Activated naive CD8-positive, alpha-beta T cell treated with anti-CD3 and anti-CD28 coated beads for 36 hours (primary cell): ENCODE results near the gene PBX1. TPM values are rescaled to one million over a fixed set of nuclear protein-coding genes. Genes with fewer than 3 reads are reported as not detected.

Experiments used
- DNase-seq: peaks from one replicate; pipeline ENCODE4 v3.0.0; 2021
- H3K27ac Mint-ChIP-seq: one replicate; pipeline ENCODE4 v1.8.0; 2022; ENCODE audit warnings: mild to moderate bottlenecking, moderate library complexity, mixed read lengths
- H3K27me3 Mint-ChIP-seq: one replicate; pipeline ENCODE4 v1.8.0; 2022; ENCODE audit warnings: mild to moderate bottlenecking, mixed read lengths
- H3K36me3 Mint-ChIP-seq: one replicate; pipeline ENCODE4 v1.8.0; 2021; ENCODE audit warnings: mild to moderate bottlenecking, mixed read lengths
- H3K4me1 Mint-ChIP-seq: one replicate; pipeline ENCODE4 v1.8.0; 2021; ENCODE audit warnings: mixed read lengths
- H3K4me3 Mint-ChIP-seq: one replicate; pipeline ENCODE4 v1.8.0; 2022; ENCODE audit warnings: mild to moderate bottlenecking, moderate library complexity, mixed read lengths
- H3K9me3 Mint-ChIP-seq: one replicate; pipeline ENCODE4 v1.8.0; 2022; ENCODE audit warnings: mixed read lengths
- total RNA-seq, 2 experiments: library from RNA; stranded (reverse); gene quantifications; one replicate each; pipeline ENCODE4 v1.2.3, GENCODE V29; 2021

PBX1 gene
- total RNA-seq, 2 experiments from 2014 or later: 0.04 TPM; not detected in 1

- Mint-ChIP-seq H3K9me3 (no peaks in the 10 kb centered on the region), H3K27me3 (peaks cover 3% of the 10 kb centered on the region), H3K27ac (no peak overlapping the region), H3K4me3 (no peak overlapping the region), H3K4me1 (no peaks in the 10 kb centered on the region), H3K36me3 (no peaks in the 10 kb centered on the region)
- DNase-seq: no peak
These were observed 71.8 kb downstream of the PBX1 start for GRCh38 chr1:164630626-164631396.

- Mint-ChIP-seq H3K9me3 (no peaks in the 10 kb centered on the region), H3K36me3 (no peaks in the 10 kb centered on the region), H3K27ac (no peak overlapping the region), H3K4me1 (no peaks in the 10 kb centered on the region), H3K4me3 (no peak overlapping the region), H3K27me3 (peaks cover 3% of the 10 kb centered on the region)
- DNase-seq: no peak
These were observed 72.8 kb downstream of the PBX1 start for GRCh38 chr1:164631751-164632150.

GRCh38 chr1:164633997-164634396 is 75.0 kb downstream of the PBX1 start:
- Mint-ChIP-seq H3K4me3 (no peak overlapping the region), H3K27me3 (peaks cover 3% of the 10 kb centered on the region), H3K4me1 (no peaks in the 10 kb centered on the region)

GRCh38 chr1:164635059-164635802 is 76.2 kb downstream of the PBX1 start:
- Mint-ChIP-seq H3K27me3 (peaks cover 3% of the 10 kb centered on the region), H3K9me3 (no peaks in the 10 kb centered on the region), H3K36me3 (no peaks in the 10 kb centered on the region), H3K27ac (no peak overlapping the region), H3K4me1 (no peaks in the 10 kb centered on the region), H3K4me3 (no peak overlapping the region)
- DNase-seq: no peak

More at GRCh38 chr1:164633997-164634396, 75.0 kb downstream of the PBX1 start:
- no peak for DNase-seq
- no peaks in the 10 kb centered on the region for H3K36me3 Mint-ChIP-seq
- no peaks in the 10 kb centered on the region for H3K9me3 Mint-ChIP-seq
- H3K27ac Mint-ChIP-seq: no peak overlapping the region

- no peaks in the 10 kb centered on the region for H3K4me1 Mint-ChIP-seq
- DNase-seq: no peak
- no peak overlapping the region for H3K4me3 Mint-ChIP-seq
- no peaks in the 10 kb centered on the region for H3K36me3 Mint-ChIP-seq
- no peaks in the 10 kb centered on the region for H3K9me3 Mint-ChIP-seq
- peaks cover 3% of the 10 kb centered on the region for H3K27me3 Mint-ChIP-seq
- H3K27ac Mint-ChIP-seq: no peak overlapping the region
These were observed 77.1 kb downstream of the PBX1 start for GRCh38 chr1:164635803-164636731.

GRCh38 chr1:164636757-164637156 is 77.8 kb downstream of the PBX1 start:
- Mint-ChIP-seq H3K36me3 (no peaks in the 10 kb centered on the region), H3K4me1 (no peaks in the 10 kb centered on the region), H3K27ac (no peak overlapping the region), H3K27me3 (peaks cover 3% of the 10 kb centered on the region), H3K9me3 (no peaks in the 10 kb centered on the region), H3K4me3 (no peak overlapping the region)
- no peak for DNase-seq

GRCh38 chr1:164637461-164638375 is 78.7 kb downstream of the PBX1 start:
- Mint-ChIP-seq H3K36me3 (no peaks in the 10 kb centered on the region), H3K4me1 (no peaks in the 10 kb centered on the region), H3K27me3 (no peaks in the 10 kb centered on the region), H3K4me3 (no peak overlapping the region), H3K9me3 (no peaks in the 10 kb centered on the region), H3K27ac (no peak overlapping the region)
- no peak for DNase-seq

- H3K27me3 Mint-ChIP-seq: no peaks in the 10 kb centered on the region
- H3K27ac Mint-ChIP-seq: no peak overlapping the region
- H3K4me1 Mint-ChIP-seq: no peaks in the 10 kb centered on the region
- no peak for DNase-seq
- H3K4me3 Mint-ChIP-seq: no peak overlapping the region
- H3K36me3 Mint-ChIP-seq: no peaks in the 10 kb centered on the region
- H3K9me3 Mint-ChIP-seq: no peaks in the 10 kb centered on the region
These were observed 79.7 kb downstream of the PBX1 start for GRCh38 chr1:164638492-164639202.

GRCh38 chr1:164640686-164641352 is 81.8 kb downstream of the PBX1 start:
- Mint-ChIP-seq H3K27me3 (no peaks in the 10 kb centered on the region), H3K9me3 (no peaks in the 10 kb centered on the region), H3K27ac (no peak overlapping the region), H3K4me3 (no peak overlapping the region), H3K36me3 (no peaks in the 10 kb centered on the region), H3K4me1 (no peaks in the 10 kb centered on the region)
- DNase-seq: no peak

GRCh38 chr1:164641353-164641730 is 82.4 kb downstream of the PBX1 start:
- no peaks in the 10 kb centered on the region for H3K27me3 Mint-ChIP-seq
- no peak for DNase-seq
- H3K4me1 Mint-ChIP-seq: no peaks in the 10 kb centered on the region
- no peaks in the 10 kb centered on the region for H3K36me3 Mint-ChIP-seq
- H3K27ac Mint-ChIP-seq: no peak overlapping the region
- no peaks in the 10 kb centered on the region for H3K9me3 Mint-ChIP-seq
- no peak overlapping the region for H3K4me3 Mint-ChIP-seq

- no peaks in the 10 kb centered on the region for H3K4me1 Mint-ChIP-seq
- no peaks in the 10 kb centered on the region for H3K36me3 Mint-ChIP-seq
These were observed 84.0 kb downstream of the PBX1 start for GRCh38 chr1:164643018-164643417.

GRCh38 chr1:164644268-164644667 is 85.3 kb downstream of the PBX1 start:
- H3K9me3 Mint-ChIP-seq: no peaks in the 10 kb centered on the region
- no peaks in the 10 kb centered on the region for H3K36me3 Mint-ChIP-seq

More at GRCh38 chr1:164643018-164643417, 84.0 kb downstream of the PBX1 start:
- Mint-ChIP-seq H3K4me3 (no peak overlapping the region), H3K9me3 (no peaks in the 10 kb centered on the region), H3K27me3 (no peaks in the 10 kb centered on the region), H3K27ac (no peak overlapping the region)
- no peak for DNase-seq

More at GRCh38 chr1:164644268-164644667, 85.3 kb downstream of the PBX1 start:
- no peaks in the 10 kb centered on the region for H3K27me3 Mint-ChIP-seq
- DNase-seq: no peak
- H3K4me3 Mint-ChIP-seq: no peak overlapping the region
- H3K4me1 Mint-ChIP-seq: no peaks in the 10 kb centered on the region
- H3K27ac Mint-ChIP-seq: no peak overlapping the region
